AG08395 (cell line): ENCODE data around the gene PRKAR1B.

Experiments
- DNase-seq: peaks from one replicate; pipeline ENCODE4 v3.0.0; 2012; ENCODE audit warnings: mixed read lengths, low spot score

Gene PRKAR1B

DNA sequence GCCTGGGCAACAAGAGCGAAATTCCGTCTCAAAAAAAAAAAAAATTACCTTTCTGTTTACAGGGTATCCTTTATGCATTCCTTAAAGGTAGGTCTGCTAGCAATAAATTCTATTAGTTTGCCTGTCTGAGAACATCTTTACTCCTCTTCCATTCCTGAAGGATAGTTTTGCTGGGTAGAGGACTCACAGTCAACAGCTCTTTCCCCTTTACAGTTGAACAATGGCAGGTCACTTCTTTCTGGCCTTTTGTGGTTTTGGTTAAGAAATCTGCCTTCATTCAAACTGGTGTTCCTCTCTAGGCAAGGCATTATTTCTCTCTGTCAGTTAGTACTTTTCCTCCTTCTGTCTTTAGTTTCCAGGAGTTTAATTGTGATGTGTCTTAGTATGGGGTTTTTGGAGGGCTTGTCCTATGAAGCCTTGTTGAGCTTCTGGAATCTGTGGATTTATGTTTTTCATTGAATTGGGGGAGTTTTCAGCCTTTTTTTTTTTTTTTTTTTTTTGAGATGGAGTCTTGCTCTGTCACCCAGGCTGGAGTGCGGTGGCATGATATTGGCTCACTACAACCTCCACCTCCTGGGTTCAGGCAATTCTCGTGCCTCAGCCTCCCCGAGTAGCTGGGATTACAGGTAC, 5.3 kb downstream of the PRKAR1B start:
- no peak for DNase-seq

DNA sequence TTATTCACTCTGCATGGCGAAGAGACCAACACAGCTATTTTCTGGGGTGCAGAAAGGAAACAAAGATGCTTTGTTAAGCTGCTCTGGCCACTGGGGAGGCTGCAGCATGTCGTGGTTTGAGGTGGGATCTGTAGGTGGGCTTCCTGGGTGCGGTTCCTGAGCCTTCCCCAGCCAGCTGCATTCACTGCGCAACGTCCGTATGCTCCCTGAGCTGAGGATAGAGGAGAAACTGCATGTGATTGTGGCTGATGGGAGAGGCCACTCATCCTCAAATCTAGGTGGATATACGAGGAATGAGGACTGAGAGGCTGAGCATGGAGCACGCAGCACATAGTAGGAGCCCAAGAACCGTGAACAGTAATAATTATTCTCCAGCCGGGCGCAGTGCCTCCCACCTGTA, 10.4 kb downstream of the PRKAR1B start:
- no peak for DNase-seq

DNA sequence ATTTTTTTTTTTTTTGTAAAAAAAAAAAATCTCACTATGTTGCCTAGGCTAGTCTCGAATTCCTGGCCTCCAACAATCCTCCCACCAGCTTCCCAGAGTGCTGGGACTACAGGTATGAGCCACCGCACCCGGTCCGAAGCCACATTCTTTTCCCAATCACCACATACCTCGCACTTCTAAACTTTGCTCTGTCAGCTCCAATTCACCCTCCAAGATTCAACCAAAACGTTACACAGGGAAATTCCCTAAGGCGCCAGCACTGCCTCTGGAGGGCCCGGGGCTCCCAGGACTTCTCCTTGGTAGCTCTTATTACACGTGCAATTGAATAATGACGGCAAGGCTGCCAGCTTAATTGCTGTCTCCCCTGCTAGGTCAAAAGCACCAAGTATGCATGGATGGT, 10.9 kb downstream of the PRKAR1B start:
- DNase-seq = no peak

DNA sequence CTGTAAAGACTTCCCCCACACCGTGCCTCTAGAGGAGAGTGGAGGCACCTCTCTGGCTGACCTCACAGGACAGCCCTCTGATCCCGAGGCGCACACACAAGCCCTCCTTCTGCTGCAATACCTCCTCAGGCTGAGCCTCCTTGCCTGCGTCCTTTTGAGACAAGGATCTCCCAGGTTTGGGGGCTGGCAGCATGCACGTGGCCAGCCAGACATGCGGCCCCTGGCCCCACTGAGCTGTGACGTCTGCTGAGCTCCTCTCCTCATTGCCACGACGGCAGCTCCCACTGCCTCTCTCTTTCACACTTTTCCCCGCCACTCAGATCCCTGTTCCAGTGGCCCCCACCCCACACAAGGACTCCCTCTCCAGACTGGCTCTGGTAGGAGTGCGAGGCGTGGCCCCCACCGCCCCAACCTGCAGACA, 12.8 kb downstream of the PRKAR1B start:
- DNase-seq = no peak

DNA sequence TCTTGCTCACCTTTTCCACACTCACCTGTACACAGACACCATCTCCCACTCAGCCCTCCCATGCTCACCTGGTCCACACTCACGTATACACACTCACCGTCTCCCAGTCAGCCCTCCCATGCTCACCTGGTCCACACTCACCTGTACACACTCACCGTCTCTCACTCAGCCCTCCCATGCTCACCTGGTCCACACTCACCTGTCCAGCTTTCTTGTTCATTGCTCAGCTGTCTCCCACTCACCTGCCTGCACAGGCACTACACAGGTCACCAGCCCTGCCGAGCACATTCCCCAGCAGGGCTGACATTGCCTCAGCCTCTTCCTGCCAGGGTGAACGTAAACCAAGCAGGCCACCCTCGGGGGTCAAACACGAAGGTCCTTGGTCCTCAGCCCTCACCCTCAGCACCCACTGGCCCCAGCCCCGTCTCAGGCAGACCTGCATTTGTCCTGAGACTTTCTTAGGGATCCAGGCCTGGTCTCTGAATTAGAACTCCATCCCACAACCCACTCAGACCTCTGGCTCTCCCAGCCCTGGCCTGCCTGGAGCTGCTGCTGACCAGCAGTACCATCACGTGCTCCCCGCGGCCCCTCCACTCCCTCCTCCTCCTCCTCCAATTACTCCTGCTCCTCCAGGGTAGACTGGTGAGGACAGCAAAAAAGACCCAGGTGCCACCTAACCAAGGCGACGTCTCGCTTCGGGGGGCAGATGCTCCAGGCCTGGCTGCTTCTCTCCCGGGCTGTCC, 13.4 kb downstream of the PRKAR1B start:
- DNase-seq = no peak

DNA sequence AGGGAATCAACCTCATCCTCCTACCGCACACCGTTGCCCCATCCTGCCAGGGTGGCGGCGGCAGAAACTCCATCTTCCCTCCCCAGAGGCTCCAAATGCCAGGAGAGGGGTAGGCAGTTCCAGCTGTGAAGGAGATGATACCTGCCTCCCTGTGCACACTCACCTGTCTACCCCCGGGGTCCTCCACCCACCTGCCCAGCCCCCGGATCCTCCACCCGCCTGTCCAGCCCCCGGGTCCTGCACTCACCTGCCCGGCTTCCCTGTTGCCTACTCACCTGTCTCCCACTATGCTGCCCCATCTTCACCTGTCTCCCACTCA, 14.0 kb downstream of the PRKAR1B start:
- no peak for DNase-seq

DNA sequence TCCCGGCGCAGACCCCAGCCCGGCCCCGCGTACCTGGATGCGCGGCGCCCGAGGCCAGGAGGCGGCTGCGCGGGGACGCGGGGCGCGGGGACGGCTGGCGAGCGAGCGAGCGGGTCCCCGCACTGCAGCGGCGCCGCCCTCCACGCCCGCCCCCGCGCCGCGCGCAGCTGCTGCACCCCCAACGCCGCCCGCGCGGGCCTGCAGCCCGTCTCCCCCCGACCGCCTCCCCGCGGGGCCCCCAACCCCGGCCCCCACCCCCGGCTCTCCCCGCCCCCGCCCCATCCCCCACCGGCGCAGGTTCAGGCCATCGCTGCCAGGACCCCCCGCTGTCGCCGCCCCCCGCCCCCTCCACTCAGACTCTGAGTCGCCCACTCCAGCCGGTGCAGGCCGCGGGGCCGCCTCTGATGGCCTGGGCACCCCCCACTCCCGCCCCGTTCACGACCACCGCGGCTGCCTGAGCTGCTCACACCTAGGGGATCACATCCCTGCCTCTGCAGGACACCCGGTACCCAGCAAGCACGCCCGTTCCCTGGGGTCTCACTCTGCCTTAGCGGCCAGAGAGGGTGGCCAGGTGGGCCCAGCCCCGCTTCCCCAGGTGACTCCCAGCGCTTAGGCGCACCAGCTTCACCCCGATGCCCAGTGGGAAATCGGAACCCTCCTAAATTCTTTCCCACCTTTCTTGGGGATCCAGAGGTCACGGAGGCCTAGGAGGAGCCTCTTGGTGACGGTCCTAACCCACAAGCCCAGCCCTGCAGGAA, 14.5 kb downstream of the PRKAR1B start:
- no peak for DNase-seq

DNA sequence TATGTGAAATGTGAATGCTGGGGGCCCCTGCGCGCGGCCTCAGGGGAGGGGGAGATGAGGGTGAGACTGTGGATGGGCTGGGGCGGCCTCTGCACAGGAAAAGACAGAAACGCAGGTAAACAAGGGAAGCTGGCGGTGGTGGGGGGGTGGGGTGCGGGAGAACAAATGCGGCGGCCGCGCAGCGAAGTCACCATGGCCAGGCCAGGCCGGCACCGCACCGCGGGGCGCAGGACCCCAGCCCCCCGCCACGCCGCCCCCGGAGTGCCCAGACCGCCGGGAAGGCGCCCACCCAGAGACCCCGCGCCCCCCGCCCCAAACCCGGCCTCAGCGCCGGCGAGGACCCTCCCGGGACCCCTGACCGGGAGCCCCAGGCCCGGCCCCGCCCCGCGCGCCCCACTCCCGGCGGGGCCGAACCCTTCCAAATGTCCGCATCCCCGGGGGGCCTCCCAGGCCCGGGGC, 15.1 kb downstream of the PRKAR1B start:
- DNase-seq = no peak

DNA sequence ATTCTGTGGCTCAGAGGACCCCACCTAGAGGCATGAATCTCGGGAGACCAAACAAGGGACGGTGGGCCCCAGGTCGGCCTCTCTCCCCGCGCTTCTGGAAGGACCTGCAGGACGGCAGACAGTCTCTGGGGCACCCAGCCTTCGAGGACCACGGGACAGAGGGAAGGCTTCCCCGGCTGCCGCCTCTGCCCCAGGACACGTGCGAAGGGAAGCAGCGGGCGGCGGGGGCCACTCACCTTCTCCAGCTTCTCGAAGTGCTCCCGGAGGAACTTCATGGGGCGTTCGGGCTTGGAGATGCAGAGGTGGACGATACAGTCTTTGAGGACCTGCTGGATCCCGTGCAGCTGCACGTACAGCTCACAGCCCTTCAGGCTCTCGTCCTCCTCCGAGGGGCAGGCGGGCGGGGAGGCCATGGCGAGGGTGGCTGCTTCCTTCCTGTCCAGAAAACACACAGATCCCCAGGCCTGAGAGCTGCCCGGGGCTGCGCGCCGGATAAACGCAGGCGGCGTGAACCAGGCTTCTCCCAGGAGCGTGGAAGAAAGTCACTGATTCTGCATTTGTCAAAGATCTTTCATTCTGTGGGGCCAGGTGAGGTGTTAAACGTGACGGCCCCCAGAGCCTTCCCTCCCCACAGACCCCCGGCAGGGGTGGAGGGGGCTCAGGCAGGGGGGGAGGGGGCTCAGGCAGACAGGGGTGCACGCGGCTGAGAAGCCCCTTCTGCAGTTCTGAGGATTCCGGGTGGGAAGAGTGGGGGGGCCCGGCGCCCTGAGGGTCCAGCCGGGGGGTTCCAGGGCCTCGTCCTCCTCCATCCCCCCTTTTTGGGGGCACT, 15.8 kb downstream of the PRKAR1B start:
- DNase-seq = no peak

DNA sequence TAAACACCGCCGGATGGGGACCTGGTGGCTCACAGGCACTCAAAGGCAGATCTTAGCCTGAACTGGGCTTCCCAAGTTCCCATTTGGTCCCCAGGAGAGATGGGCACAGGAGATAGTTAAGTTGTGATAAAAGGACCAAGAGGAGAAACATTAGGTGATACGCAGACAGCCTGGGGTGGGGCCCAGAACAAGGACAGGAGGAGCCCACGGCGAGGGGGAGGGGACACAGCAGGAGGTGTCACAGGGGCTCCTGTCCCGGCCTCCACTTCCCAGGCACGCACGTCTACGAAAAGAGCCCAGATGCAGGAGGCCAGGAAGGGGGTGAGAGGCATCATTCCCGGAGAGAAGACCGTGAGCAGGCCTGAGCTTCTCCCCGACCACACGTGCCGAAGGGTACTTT, 16.9 kb downstream of the PRKAR1B start:
- DNase-seq = no peak

DNA sequence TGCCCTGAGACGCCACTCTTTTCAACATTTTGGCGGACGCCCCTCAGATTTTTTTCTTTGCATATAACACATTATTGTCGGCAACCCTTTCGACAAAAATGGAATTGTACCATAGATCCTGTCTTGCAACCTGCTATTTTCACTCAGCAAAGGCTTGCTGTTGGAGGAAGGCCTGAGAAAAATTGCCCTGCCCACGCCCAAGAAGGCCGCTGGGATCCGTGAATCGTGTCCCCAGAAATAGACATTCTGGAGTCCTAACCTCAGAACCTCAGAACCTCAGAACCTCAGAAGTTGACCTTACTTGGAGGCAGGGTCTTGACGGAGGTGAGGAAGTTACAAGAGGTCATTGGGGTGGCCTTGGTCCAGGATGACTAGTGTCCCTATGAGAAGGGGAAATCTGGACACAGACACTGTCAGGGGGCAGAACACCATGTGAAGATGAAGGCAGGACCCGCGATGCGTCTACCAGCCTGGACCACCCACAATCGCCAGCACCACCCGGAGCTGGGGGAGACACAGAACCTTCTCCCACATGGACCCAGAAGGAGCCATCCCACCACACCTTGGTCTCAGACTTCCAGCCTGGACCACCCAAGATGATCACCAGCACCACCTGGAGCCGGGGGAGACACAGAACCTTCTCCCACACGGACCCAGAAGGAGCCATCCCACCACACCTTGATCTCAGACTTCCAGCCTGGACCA, 19.6 kb downstream of the PRKAR1B start:
- no peak for DNase-seq

DNA sequence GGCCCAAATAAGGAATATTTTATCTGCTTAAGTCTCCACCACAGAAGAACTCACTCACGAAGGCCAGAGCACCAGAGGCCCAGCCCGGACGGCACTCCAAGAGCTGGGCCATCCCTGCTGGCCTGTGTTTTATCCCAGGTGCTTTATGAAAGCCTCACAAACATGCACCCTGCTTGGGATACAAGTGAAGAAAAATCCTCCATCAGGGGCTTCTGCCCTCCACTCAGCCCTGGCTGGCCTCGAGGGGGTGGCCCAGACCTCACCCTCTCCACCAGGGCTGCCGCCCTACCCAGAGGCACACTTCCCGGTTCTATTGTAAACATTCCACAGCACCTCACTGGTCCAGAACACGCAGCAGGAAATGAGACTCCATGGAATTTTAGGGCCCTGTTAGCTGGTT, 20.4 kb downstream of the PRKAR1B start:
- no peak for DNase-seq

DNA sequence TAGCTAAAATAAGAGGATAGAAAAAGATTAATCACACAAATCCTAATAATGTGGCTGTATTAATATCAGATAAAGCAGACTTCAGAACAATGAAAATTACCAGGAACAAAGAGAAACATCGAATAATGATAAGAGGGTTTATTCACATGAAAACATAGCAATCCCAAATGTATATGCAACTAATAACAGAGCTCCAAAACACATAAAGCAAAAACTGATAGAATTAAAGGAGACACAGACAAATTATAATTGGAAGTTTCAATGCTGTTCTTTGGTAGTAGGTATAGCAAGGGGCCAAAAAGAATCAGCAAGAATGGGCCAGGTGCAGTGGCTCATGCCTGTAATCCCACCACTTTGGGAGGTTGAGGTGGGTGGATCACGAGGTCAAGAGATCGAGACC, 24.0 kb downstream of the PRKAR1B start:
- DNase-seq = no peak

DNA sequence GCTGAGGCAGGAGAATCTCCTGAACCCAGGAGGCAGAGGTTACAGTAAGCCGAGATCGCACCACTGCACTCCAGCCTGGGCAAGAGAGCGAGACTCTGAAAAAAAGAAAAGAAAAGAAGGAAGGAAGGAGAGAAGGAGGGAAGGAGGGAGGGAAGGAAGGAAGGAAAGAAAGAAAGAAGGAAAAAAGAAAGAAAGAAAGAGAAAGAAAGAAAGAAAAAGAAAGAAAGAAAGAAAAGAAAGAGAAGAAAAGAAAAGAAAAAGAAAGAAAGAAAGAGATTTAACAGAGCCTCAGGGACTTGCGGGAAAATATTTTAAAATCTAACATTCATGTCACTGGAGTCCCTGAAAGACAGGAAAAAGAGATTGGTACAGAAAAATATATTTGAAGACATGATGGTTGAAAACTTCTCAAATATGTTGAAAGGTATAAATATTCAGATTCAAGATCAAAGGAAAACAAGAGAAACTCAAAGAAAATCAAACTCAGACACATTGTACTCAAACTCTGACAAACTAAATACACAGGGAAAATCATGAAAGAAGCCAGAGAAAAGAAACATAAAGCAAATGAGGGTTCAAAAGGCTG, 25.9 kb downstream of the PRKAR1B start:
- no peak for DNase-seq

DNA sequence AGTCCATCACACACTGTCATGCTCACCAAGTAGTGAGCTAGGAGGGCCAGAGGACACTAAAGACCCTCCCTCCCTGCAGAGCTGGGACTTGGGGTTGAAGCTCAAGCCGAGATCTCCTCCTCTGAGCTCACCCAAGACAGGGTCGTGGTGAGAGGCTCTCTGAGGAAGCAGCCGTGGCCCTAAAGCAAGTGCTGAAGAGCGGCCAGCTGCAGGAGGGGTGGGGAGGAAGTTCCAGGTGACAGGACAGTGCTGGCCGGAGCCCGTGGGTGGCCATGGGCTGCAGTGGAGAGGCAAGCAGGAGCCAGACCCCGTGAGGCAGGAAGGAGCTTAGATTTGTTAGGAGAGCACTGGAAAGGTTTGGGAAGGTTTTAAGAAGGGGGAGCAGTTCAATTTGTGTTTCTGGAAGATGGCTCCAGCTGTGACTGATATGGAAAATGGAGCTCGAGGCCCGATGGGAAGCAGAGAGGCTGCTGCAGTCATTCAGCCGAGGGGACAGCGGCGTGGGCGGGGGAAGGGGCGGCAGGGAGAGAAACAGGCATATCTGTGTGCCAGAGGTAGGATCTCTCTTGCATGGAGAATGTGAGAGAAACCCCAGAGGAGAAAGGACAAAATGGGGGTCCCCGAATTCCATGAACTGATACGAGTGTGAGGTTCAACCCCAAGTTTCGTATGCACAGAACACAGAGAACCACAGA, 27.5 kb downstream of the PRKAR1B start:
- no peak for DNase-seq

DNA sequence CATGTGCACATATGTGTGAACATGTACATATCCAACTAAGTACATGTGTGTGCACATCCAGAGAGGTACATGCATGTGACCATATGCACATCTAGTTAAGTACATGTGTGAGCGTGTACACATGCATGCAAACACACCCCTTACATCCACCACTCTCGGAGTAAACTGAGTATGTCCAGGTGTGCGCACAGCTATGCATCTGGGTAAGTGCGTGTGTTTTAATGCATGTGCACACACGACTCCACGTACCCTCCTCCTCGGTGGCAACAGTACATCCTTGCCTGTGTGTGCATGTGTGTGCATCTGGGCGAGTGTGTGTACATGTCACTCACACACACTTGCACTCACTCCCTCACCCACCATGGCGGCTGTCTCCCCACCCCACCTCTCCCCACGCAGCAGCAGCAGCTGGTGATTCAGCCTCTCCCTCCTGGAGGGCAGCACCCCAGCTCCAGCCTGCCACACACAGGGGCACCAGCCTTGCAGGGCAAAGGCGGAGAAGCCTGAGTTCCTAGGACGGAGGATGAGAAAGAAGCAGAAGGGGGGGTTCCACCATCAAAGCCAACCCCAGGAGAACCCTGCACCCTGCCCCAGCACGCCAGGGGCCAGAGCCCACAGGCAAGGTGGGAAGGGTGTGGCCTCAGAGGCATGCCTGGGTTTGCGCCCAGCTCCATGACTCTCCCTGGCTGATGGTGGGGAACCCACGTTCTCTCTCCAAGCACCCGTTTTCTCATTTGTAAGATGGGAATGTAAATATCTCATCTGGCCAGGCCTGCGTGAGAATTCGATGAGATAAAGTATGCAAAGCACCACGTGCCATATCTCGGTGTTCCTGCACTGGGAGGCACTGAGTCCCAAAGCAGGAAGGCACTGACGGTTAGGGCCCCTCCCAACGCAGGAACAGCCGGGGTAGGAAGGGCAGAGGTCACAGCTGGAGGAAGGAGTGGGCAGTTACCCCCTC, 28.3 kb downstream of the PRKAR1B start:
- DNase-seq = no peak

DNA sequence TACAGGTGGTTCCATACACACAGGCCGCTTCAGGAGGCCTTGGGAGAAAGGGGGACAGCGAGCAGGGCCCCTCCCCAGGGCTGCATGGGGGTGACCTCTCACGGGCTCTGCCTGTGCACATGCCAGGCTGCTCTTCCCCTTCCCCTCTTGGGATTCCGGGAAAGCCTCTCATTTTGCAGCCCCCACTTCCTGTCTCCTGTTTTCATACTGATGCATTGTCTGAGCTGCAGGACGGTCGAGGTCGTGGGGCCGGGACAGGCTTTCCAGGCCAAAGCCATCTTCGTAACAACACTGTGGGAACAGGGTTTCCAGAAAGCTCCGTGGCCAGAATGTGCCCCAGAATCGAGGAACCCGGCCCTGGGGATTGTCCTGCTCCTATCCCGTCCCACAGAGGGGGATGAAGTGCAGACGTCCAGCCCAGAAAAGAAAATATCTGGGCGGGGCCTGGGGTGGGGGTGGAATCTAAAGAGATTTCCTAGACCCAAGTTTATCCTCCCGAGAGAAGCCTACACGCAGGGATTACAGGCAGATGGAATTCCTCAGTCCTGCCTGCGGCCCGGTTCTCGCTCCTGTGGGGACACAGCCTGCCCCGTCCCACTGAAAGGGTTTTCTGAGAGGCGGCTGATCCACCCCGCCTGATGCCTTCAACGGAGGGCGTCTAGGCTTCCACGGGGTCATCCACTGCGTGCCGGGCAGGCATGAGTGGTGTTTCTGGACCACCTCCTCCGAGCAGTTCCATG, 30.1 kb downstream of the PRKAR1B start:
- DNase-seq = no peak

DNA sequence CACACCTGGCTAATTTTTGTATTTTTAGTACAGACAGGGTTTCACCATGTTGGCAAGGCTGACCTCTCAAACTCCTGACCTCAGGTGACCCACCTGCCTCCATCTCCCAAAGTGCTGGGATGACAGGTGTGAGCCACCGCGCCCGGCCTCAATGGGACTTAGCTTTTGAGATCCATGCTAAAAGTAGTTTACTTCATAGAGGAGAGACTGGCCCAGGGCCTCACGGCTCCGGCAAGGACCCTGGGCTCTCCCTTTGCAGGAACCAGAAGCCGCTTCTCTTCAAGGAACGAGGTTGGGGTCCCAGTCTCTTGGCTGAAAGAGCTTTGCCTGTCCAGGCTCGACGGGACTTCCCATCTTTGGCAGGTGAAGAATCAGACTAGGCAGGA, 30.7 kb downstream of the PRKAR1B start:
- DNase-seq = no peak

DNA sequence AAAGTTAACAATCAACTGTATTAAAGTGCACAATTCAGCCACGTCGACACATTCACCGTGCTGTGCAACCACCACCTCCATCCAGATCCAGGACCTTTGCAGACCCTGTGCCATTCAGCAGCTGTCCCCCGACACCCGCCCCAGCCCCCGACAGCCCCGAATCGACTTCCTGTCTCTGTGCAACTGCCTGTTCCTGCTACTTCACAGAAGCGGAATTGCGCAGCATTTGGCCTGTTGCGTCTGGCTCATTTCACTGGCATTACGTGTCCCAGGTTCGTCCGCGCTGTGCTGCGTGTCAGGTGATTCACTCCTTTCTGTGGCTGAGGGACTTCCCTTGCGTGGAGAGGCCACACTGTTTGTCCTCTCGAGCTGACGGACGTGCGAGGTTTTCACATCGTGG, 33.8 kb downstream of the PRKAR1B start:
- no peak for DNase-seq
